Right hindlimb (tissue), 1 donor: ENCODE results near the gene ZRANB1.

Source experiments
- DNase-seq: peaks from one replicate; pipeline ENCODE4 v3.0.0-alpha.2; 2018

ZRANB1 gene

DNA sequence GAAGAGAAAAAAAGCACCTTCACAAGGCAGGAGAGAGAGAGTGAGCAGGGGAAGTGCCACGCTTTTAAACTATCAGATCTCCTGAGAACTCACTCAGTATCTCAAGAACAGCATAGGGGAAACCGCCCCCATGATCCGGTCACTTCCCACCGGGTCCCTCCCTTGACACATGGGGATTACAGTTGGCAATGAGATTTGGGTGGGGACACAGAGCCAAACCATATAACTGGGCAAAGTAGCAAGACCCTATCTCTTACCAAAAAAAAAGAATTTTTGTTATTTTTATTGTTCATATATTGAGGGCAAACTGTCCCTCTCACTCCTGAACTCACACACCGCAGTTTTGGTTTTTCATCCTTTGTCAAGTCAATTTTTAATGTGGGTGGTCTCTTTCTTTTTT lies 18.2 kb upstream of the ZRANB1 start:
- DNase-seq: no peak

DNA sequence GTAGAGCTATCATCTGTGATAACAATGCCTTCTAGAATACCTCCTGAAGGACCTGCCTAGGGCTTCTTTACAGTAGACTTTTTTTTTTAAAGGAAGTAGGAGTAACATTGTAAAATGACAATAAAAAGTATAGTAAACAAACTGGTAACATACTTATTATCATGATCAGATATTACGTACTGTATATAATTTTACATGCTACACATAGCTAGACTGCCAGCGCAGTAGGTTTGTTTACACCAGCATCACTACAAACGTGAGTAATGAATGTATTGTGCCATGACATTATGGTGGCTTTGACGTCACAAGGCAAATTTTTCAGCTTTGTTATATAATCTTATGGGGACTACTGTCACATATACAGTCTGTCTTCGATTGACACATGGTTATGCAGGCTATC lies 15.4 kb upstream of the ZRANB1 start:
- DNase-seq: no peak

DNA sequence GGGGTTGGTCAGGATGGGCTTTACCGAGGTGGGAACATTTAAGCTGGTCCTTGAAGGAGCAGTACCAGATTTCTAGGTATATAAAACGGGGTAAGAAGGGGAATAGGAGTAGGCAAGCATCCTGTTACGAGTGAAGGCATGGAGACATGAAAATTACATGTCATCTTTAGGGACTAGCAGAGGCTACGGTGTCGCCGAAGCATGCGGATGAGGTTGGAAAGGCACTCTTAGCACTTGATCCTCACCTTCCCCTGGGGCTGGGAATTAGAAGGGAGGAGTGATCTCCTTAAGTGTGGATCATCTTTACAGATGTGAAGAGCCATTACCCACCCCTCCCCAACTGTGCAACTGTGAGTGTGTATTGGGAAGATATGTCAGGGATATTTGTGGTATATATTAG lies 13.8 kb upstream of the ZRANB1 start:
- no peak for DNase-seq

DNA sequence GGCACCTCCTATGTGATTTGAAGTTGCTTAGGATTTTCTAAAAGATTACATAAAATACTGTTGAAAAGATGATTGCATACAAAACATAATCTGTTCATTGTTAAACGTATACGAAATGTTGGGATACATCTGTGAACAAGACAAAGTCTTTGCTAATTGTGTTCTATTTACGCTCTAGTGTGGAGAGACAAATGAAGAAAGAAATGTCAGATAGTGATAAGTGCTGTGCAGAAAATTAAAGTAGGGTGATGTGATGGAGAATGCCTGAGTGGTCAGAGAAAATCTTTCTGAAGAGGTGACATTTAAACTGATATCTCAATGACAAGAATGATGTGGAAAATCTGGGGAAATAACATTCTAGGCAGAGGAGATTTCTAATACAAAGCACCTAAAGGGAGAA lies 13.4 kb upstream of the ZRANB1 start:
- no peak for DNase-seq

DNA sequence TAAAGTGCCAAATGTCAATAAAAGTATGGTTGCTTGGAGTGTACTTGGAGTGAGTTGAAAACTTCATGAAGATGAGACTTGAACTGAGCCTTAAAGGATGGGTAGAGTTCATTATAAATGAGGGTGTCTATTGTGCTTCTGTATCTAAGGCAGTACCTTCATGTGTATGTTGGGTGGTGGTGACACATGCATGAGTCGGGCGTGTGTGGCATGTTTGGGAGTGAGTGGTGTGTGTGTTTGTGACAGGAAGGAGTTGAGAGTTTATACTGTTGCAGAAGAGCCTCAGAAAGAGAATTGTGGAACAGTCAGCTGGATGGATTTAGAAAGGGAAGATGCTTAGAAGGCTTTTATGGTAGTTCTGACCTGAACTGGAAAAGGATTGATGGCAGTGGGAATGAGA lies 6.0 kb upstream of the ZRANB1 start:
- no peak for DNase-seq

DNA sequence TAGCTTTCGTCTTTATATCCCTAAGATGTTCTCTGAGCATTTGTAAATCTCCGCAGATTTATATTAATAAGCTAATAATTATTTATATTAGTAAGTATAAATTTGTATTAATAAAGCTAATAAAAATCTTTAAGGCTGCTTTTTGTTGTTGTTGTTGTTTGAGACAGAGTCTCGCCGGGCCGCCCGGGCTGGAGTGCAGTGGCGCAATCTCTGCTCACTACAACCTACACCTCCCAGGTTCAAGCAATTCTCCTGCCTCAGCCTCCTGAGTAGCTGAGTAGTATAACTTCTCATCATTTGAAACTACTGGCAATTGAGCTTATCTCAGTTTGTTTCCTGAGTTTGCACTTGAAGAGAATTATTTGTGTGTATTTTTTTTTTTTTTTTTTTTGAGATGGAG lies 5.1 kb upstream of the ZRANB1 start:
- DNase-seq: no peak

DNA sequence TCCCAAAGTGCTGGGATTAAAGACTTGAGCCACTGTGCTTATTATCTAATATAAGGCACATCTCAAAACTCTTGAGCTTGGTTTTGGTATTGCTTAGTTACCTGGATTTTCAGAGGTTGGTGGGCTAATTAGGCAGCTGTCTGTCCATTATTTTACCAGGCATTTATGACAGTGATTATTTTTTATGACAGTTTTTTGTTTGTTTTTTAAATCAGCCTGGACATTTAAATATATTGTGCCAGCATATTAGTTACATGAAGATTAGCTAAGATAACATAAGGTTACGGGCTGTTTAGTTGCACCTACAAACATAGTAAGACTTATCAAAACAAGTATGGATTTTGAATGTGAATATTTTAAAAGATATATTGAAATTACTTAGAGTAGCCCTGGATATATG lies 2.6 kb upstream of the ZRANB1 start:
- DNase-seq: no peak

DNA sequence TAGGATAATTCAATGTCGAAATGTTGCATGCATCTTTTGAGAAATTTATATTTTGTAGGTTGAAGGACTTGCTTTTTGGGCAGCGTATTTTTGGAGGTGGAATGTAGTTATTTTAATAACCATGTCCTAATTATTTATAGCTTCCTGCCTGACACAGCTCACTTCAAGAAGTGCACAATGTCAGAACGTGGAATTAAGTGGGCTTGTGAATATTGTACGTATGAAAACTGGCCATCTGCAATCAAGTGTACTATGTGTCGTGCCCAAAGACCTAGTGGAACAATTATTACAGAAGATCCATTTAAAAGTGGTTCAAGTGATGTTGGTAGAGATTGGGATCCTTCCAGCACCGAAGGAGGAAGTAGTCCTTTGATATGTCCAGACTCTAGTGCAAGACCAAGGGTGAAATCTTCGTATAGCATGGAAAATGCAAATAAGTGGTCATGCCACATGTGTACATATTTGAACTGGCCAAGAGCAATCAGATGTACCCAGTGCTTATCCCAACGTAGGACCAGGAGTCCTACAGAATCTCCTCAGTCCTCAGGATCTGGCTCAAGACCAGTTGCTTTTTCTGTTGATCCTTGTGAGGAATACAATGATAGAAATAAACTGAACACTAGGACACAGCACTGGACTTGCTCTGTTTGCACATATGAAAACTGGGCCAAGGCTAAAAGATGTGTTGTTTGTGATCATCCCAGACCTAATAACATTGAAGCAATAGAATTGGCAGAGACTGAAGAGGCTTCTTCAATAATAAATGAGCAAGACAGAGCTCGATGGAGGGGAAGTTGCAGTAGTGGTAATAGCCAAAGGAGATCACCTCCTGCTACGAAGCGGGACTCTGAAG lies 620 bp downstream of the ZRANB1 start:
- no peak for DNase-seq

DNA sequence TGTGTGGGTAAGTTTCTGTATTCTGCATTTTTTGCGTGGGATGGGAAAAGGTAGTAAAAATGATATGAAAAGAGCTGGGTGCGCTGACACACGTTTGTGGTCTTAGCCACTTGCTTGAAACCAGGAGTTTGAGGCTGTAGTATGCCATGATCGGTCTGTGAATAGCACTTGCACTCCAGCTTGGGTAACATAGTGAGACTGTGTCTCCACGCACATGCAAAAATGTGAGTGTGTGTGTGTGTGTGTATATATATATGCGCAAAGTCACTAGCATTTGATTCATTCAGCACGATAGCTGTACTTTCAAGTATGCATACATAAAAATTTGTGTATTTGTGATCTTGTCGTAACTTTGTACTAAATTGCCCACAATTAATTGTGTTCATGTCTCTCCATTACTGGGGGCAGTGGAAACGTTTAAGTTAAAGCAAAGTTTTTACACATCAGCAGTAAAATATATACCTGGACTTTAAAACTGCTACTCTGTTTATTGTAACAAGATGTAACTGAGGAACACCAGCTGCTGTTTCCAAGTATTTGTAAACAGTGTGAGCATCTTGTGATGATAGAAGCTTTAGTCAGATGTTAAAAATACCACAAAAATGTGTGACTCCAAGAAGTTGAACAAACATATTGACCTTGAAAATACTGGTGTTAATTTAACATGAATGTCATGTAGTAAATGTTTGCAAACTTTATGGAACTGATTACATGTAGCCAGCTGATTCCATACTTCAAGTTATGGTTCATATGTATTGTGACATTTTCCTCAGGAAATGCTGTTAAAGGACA lies 1.6 kb downstream of the ZRANB1 start:
- DNase-seq: no peak

DNA sequence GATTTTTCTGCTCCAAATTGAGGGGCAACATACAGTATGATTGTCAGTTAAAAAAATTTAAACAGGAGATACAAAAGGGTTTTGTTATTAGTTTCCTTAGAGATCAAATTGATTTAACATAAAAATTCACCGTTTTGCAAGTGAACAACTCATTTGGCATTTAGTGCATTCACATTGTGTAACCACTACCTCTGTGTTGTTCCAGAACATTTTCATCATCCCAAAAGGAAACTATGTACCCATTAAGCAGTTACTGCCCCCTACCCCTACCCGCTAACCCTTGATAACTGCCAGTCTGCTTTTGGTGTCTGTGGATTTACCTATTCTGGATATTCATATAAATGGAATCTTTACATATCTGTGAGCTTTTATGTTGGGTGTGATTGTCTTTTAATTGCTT lies 3.1 kb downstream of the ZRANB1 start:
- DNase-seq: no peak

DNA sequence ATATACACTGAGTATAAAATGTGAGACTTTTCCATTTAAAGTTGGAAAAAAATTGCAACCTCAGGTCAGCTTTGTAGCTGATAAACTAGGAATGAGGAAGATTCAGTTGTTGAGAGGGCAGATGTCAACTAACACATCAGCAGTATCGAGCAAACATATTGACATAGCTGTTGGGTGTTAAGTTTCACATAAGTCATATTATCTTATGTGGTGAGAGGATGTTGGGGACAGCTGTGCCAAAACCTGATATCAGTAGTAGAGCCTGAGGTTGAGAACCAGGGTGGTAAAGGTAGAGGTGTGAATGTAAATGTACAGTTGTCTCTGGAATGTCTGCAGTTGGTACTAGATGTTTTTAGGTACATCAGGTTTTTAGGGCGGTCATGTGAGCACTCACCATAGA lies 5.0 kb downstream of the ZRANB1 start:
- no peak for DNase-seq

DNA sequence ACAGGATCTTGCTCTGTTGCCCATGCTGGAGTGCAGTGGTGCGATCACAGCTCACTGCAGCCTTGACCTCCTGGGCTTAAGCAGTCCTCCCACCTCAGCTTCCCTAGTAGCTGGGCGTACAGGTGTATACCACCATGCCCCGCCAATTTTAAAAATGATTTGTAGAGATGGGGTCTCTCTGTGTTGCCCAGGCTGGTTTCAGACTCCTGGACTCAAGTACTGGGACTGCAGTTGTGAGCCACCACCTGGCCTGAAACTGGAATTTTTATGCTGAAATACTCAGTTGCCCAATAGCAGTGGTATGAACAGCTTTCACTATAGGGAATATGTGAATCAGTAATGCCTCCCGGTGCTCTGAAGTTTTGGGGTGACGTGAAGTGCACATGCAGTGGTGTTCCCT lies 7.6 kb downstream of the ZRANB1 start:
- no peak for DNase-seq

DNA sequence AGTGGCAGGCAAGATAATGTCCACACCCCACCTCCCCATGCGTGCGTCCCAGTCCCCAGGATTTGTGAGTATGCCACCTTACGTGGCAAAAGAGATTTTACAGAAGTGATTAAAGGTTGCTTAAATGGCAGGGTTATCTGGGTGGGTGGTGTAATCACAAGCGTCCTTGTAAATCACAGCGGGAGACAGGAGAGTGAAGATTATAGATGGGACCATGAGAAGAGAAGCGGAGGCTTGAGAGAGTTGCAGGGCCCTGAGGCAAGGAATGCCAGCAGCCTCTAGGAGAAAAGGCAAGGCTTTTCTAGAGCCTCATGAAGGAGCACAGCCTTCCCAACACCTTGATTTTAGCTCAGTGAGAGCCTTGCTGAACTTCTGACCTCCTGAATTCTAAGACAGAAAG lies 10.2 kb downstream of the ZRANB1 start:
- no peak for DNase-seq

DNA sequence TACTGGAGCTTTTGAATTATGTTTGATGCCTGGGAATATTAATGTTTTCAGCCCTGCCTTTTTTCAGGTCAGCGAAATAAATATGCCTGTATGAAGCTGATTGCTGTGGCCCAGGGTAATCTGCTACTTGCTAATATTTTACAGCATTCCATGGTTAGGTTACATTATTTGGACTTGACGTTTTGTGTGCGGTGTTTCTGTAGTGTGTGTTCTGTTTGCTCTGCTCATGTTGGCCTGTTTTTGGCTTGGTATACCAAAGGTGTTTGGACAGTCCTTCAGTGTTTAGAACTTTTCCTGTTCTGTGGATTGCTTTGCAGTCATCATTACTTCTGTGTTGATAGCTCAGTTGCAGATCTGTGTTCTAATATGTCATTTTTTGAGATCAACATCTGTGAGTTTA lies 11.5 kb downstream of the ZRANB1 start:
- no peak for DNase-seq

DNA sequence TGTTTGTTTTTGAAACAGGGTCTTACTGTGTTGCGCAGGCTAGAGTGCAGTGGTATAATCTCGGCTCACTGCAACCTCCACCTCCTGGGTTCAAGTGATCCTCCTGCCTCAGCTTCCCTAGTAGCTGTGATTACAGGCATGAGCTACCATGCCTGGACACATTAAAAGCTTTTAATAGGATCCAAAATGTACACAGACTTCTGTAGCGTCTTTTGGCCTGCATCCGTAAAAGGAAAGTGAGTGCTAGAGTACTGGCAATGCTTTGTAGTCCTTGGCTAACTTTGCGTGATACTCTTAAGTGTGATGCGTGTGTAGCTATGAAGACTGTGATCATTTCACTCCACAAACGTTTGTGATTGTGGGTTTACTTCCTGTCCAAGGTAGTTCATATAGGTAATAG lies 13.3 kb downstream of the ZRANB1 start:
- no peak for DNase-seq

DNA sequence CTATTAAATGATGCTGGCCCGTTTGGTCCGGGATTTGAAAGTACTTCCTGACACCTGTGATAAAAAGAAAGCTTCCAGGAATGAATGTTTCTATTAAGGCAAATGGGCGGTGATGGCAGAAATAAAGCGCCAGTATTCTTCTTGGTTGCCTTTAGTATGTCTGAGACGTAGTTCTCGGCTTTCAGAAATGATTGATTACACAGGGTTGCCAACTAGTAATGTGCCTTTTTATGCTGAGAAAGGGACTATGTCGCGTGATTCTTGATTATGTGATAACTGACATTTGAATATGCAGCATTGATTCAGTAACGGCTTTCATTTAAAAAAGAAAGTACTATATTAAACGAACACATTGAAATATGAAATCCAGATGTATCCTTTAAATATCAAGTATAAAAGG lies 13.9 kb downstream of the ZRANB1 start:
- DNase-seq: no peak

DNA sequence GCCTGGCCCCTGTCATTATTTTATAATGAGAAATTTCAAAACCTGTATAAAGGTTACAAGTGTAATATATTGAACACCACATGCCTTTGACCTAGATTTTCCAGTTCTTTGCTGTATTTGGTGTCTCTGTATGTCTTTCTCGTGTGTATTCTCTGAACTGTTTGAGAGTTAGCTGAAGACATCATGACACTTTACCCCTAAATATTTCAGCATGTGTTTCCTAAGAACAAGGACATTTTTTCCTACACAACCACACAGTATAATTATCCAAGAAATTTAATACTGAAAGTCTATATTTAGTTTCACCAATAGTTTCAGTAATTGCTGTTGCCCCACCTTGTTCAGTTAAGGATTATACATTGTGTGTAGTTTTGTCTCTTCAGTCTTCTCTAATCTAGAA lies 14.8 kb downstream of the ZRANB1 start:
- no peak for DNase-seq

DNA sequence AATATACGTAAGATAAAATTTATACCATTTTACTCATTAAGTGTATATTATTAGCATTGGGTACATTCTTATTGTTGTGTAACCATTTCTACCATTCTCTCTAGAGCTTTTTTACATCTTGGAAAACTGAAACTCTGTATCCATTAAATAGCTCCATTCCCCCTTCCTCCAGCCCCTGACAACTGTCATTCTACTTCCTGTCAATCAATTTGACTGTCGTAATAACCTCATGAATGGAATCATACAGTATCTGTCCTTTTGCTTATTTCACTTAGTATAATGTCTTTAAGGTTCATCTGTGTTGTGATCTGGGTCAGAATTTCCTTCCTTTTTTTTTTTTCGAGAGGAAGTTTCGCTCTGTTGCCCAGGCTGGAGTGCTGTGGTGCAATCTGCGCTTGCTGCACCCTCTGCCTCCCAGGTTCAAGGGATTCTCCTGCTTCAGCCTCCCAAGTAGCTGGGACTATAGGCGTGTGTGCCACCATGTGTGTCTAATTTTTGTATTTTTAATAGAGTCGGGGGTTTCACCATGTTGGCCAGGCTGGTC lies 15.6 kb downstream of the ZRANB1 start:
- DNase-seq: no peak

DNA sequence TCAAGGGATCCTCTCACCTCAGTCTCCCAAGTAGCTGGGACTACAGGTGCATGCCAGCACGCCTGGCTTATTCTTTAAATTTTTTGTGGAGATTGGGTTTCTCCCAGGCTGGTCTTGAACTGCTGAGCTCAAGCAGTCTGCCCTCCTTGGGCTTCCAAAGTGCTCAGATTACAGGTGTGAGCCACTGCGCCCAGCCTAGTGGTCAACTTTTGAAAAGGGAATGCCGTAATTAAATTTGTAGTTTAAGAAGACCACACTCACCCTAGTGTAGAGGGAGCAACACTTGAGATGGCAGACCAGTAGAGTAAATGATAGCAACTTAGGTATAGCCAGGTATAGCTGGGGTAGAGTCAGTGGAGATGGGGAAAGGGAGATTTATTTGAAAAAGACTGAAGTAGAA lies 17.6 kb downstream of the ZRANB1 start:
- no peak for DNase-seq

DNA sequence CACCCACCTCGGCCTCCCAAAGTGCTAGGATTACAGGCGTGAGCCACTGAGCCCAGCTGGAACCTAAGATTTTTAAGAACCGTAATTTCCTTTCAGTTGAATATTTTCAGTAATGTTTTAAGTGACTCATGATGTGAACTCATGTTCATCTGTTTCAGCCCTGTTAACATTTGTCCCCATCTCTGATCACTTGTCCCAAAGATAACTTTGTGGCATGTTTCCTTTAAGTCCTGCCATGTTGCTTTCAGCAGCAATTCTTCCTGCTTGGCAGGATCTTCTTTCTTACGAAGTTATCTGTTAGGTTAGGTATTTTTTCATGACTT lies 19.3 kb downstream of the ZRANB1 start:
- DNase-seq: no peak

DNA sequence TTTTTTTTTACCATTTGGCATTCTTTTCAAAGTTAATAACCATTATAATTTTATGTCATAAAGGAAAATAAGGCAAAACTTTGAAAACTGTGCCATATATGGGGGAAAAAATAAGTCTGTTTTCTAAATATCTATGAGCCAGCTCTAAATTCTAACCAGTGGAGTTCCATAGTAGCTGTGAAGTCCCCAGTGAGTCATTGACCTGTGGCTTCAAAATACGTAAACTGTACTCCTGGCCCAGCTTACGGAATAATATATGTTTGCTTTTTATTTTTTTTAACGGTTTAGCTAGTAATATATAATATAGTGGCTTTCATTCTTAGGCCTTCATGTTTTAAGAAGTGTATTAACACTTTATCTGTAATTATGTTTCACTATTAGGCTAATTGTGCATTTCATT lies 20.5 kb downstream of the ZRANB1 start:
- no peak for DNase-seq

DNA sequence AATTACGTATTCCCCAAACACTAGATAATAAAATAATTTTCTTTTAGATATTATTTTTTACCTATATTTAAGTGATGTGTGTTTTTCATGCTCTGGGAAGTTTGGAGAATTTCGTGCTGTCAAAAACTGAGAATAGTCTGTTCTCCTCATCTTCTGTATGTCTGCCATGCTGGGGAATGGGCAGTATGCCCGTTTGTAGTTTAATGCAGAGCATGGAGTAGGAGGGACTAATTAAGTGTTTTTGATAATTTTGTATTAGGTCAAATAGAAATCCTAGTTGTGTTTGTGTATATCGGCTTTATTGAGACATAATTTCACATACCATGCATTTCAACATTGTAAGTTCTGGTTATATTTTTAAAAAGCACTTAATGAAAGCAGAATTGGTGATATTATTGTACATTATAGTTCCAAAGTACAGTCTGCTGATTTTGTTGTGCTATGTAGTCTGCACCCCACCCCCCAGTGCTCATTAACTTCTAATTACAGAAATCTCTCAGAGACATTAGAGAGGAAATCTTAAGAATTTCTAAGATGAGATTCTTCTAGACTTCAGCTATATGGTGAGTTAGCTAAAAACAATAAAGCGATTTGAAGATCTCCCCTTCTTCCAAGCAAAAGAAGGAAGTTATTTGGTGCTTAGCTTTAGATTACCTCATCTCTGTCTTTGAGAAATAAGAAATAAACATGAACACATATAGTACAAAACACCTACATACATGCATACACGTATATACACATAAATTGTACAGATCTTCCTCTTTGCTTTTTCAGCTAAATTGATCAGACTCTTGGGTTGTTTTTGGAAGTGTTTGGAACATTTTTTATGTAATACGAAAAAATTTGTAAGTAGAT lies 22.2 kb downstream of the ZRANB1 start:
- DNase-seq: no peak

DNA sequence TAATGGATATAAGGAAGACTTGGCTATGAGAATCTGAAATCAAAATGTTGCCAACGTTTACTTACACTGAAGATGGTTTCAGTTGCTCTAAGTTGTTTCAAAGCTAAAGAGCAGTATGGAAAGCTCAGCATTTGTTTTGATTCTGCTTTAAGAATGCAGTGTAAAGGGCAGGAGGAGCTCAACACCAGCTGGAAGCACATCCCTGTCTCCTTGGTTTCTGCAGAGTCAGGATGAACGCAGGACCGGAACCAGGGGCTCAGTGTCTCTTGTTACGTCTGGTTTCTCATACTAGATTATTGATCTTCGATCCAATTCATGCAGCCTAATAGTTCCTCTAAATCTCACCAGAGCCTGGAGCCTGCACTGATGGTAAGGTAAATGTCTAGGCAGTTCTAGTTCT lies 24.1 kb downstream of the ZRANB1 start:
- DNase-seq: no peak
